ENCODE measurements around the gene MCM3AP.

MCM3AP gene

GRCh38 chr21:46188226-46189212 is 96.9 kb downstream of the MCM3AP start:
- no peak overlapping the region for H3K4me3 ChIP-seq (ENCODE audit: low read depth, low read length)
- DNase-seq (ENCODE audit: low read depth, low spot score): peak; percentile 51
- in situ Hi-C loops (cut with HindIII; ENCODE audit: low sequenced_read_pairs): no loop called here
- no peak for TF ChIP-seq CTCF (IDR thresholded peaks at IDR 0.05; ENCODE audit: low read depth, low read length)

GRCh38 chr21:46187814-46188213 is 97.6 kb downstream of the MCM3AP start:
- TF ChIP-seq CTCF (IDR thresholded peaks at IDR 0.05; ENCODE audit: low read depth, low read length): no peak
- no peak overlapping the region for H3K4me3 ChIP-seq (ENCODE audit: low read depth, low read length)
- no peak for DNase-seq (ENCODE audit: low read depth, low spot score)
- in situ Hi-C loops (cut with HindIII; ENCODE audit: low sequenced_read_pairs): no loop called here

DNA sequence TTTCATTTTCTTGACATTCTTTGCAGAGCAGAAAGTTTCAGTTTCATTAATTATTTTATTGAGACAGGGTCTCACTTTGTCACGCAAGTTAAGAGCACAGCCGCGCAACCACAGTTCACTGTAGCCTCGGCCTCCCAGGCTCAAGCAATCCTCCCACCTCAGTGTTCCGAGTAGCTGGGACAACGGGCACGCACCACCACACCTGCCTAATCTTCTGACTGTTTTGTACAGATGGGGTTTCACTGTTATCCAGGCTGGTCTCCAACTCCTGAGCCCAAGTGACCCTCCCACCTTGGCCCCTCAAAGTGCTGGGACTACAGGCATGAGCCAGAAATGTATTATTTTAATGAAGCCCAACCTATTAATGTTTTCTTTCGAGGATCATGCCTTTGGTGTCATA is 98.2 kb downstream of the MCM3AP start:
- TF ChIP-seq CTCF (IDR thresholded peaks at IDR 0.05; ENCODE audit: low read depth, low read length): no peak
- in situ Hi-C loops (cut with HindIII; ENCODE audit: low sequenced_read_pairs): no loop called here
- DNase-seq (ENCODE audit: low read depth, low spot score): no peak
- H3K4me3 ChIP-seq (ENCODE audit: low read depth, low read length): no peak overlapping the region

DNA sequence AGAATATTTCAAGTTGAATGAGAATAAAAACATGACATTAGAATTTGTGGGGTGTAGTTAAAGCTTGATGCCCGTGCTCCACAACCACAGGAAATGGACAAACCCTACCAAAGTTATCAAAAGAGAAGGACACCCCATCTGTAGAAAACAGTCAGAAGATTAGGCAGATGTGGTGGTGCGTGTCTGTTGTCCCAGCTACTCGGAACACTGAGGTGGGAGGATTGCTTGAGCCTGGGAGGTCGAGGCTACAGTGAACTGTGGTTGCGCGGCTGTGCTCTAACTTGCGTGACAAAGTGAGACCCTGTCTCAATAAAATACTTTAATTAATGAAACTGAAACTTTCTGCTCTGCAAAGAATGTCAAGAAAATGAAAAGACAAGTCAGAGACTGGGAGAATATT is 99.7 kb downstream of the MCM3AP start:
- in situ Hi-C loops (cut with HindIII; ENCODE audit: low sequenced_read_pairs): no loop called here
- H3K4me3 ChIP-seq (ENCODE audit: low read depth, low read length): no peak overlapping the region
- no peak for DNase-seq (ENCODE audit: low read depth, low spot score)
- no peak for TF ChIP-seq CTCF (IDR thresholded peaks at IDR 0.05; ENCODE audit: low read depth, low read length)

All from astrocyte of the spinal cord (primary cell).